SU-DHL-6 (cell line): ENCODE data around the gene TOP3A.

Source experiments
- H2AFZ ChIP-seq: fragments of 200-600 bp; sonication (generic); 2 replicates; pipeline ENCODE4 v1.6.1; 2014; ENCODE audit warnings: low read depth, mild to moderate bottlenecking, moderate library complexity, mixed read lengths, antibody characterized with exemption, low read length; ENCODE audit not compliant: severe bottlenecking
- H3F3A ChIP-seq: fragments of 200-600 bp; shearing (Covaris generic); 2 replicates; pipeline ENCODE4 v1.6.0; 2016; ENCODE audit warnings: antibody characterized with exemption, mild to moderate bottlenecking; ENCODE audit not compliant: insufficient read depth
- H3K27ac ChIP-seq: fragments of 200-600 bp; sonication (generic); 2 replicates; pipeline ENCODE4 v1.5.1; 2016; ENCODE audit warnings: low read depth, mild to moderate bottlenecking, low read length, moderate library complexity, mixed read lengths
- H3K27me3 ChIP-seq: fragments of 200-600 bp; sonication (generic), shearing (Covaris generic); 2 replicates; pipeline ENCODE4 v1.6.0; 2014; ENCODE audit warnings: mild to moderate bottlenecking, low read length
- H3K36me3 ChIP-seq: fragments of 200-600 bp; sonication (generic); 2 replicates; pipeline ENCODE4 v1.6.1; 2014; ENCODE audit warnings: mild to moderate bottlenecking, low read length, mixed read lengths
- H3K4me2 ChIP-seq: fragments of 300-600, 200-600 bp; shearing (Covaris generic), sonication (generic); 2 replicates; pipeline ENCODE4 v1.6.0; 2014; ENCODE audit warnings: low read length, low read depth, mild to moderate bottlenecking; ENCODE audit not compliant: poor library complexity, severe bottlenecking
- H3K4me3 ChIP-seq: fragments of 200-600 bp; sonication (generic); 2 replicates; pipeline ENCODE4 v1.5.1; 2014; ENCODE audit warnings: antibody characterized with exemption, low read length, mild to moderate bottlenecking, mixed read lengths; ENCODE audit not compliant: insufficient read depth, poor library complexity, severe bottlenecking
- H3K79me2 ChIP-seq: fragments of 200-600 bp; sonication (generic); 2 replicates; pipeline ENCODE4 v1.6.1; 2014; ENCODE audit warnings: mild to moderate bottlenecking, low read length, moderate library complexity; ENCODE audit not compliant: insufficient read depth
- H3K9ac ChIP-seq: fragments of 200-600 bp; sonication (generic); 2 replicates; pipeline ENCODE4 v1.7.0; 2014; ENCODE audit warnings: mild to moderate bottlenecking, low read length
- H3K9me2 ChIP-seq: fragments of 200-600 bp; sonication (generic); replicated peaks from 2 replicates; pipeline ENCODE4 v1.6.1; 2014; ENCODE audit warnings: low read length; ENCODE audit not compliant: insufficient read depth
- H3K9me3 ChIP-seq: fragments of 200-600 bp; sonication (generic); 2 replicates; pipeline ENCODE4 v1.6.1; 2014; ENCODE audit warnings: low read length, mixed read lengths; ENCODE audit not compliant: insufficient read depth
- H4K20me1 ChIP-seq: fragments of 200-600 bp; sonication (generic); 2 replicates; pipeline ENCODE4 v1.6.1; 2014; ENCODE audit warnings: low read depth, mild to moderate bottlenecking, antibody characterized with exemption, low read length, moderate library complexity, mixed read lengths
- EZH2phosphoT487 ChIP-seq: fragments of 200-600 bp; sonication (generic), shearing (Covaris generic); conservative IDR thresholded peaks from 2 replicates; pipeline ENCODE4 v1.6.1; 2018; ENCODE audit warnings: mild to moderate bottlenecking, antibody characterized with exemption, low read length, moderate library complexity, mixed read lengths
- TF ChIP-seq, protein P1 (sequence below): fragments of 200-600 bp; sonication (generic); IDR thresholded peaks from one replicate; pipeline ENCODE4 v1.5.1; 2017; ENCODE audit warnings: antibody characterized with exemption, mild to moderate bottlenecking, low read length, moderate library complexity; ENCODE audit not compliant: insufficient read depth, poor library complexity, severe bottlenecking

Gene TOP3A

DNA sequence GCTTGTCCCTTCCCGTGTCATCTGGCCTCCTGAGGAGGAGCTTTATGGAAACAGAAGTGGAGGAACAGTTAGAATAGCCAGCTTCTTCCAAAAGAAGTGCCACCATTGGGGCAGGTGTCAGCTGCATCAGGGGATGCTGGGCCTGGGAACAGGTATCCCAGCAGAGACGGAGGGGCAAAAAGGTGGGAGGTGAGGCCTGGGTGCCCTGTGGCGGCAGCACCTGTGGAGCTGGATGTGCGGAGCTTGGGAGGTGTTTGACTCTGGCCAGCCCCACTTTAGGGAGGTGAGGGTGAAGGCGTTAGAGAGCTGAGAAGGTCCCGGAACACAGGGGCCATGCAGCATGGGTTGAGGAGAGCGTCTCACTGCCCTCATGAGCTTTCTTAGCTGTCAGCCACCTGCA is 5.5 kb upstream of the TOP3A start:
- Histone ChIP-seq H4K20me1 (no peaks in the 10 kb centered on the region), H2AFZ (no peak overlapping the region), H3K4me3 (no peak overlapping the region), H3K36me3 (no peaks in the 10 kb centered on the region), H3K27me3 (no peaks in the 10 kb centered on the region), H3K9ac (no peak overlapping the region), H3K4me2 (no peak overlapping the region), H3K9me3 (no peaks in the 10 kb centered on the region), H3K9me2 (no peaks in the 10 kb centered on the region), H3K79me2 (peaks cover 28% of the 10 kb centered on the region), H3F3A (no peaks in the 10 kb centered on the region), H3K27ac (no peak overlapping the region)
- TF ChIP-seq EZH2phosphoT487 = no peak
- TF ChIP-seq, protein P1, sequence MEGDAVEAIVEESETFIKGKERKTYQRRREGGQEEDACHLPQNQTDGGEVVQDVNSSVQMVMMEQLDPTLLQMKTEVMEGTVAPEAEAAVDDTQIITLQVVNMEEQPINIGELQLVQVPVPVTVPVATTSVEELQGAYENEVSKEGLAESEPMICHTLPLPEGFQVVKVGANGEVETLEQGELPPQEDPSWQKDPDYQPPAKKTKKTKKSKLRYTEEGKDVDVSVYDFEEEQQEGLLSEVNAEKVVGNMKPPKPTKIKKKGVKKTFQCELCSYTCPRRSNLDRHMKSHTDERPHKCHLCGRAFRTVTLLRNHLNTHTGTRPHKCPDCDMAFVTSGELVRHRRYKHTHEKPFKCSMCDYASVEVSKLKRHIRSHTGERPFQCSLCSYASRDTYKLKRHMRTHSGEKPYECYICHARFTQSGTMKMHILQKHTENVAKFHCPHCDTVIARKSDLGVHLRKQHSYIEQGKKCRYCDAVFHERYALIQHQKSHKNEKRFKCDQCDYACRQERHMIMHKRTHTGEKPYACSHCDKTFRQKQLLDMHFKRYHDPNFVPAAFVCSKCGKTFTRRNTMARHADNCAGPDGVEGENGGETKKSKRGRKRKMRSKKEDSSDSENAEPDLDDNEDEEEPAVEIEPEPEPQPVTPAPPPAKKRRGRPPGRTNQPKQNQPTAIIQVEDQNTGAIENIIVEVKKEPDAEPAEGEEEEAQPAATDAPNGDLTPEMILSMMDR = no peak

DNA sequence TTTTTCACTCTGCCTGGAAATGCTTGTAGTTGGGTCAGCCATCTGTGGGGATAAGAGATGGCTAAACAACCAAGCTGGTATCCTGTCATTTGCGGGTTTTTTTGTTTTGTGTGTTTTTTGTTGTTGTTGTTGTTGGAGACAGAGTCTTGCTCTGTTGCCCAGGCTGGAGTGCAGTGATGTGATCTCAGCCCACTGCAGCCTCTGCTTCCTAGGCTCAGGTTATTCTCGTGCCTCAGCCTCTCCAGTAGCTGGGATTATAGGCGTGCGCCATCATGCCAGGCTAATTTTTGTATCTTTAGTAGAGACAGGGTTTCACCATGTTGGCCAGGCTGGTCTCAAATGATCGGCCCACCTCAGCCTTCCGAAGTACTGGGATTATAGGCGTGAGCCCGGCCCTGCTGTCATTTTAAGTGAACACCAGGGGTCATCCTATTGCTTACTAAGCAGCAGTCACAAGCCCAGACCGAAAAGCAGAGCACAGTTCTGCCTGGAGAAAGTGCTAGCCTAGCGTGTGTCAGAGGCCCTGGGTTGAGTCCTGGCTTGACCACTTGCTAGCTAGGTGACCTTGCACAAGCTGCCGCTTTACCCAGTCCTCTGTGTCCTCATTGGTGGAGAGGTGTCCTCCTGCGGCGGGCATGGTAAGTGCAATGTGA is 4.9 kb upstream of the TOP3A start:
- Histone ChIP-seq H3K36me3 (no peaks in the 10 kb centered on the region), H3K27ac (no peak overlapping the region), H3K4me2 (no peak overlapping the region), H4K20me1 (no peaks in the 10 kb centered on the region), H3K9ac (no peak overlapping the region), H3K79me2 (peaks cover 30% of the 10 kb centered on the region), H3K4me3 (no peak overlapping the region), H3K27me3 (no peaks in the 10 kb centered on the region), H3K9me3 (no peaks in the 10 kb centered on the region), H3F3A (no peaks in the 10 kb centered on the region), H2AFZ (no peak overlapping the region), H3K9me2 (no peaks in the 10 kb centered on the region)
- no peak for TF ChIP-seq EZH2phosphoT487
- TF ChIP-seq, protein P1 = no peak

DNA sequence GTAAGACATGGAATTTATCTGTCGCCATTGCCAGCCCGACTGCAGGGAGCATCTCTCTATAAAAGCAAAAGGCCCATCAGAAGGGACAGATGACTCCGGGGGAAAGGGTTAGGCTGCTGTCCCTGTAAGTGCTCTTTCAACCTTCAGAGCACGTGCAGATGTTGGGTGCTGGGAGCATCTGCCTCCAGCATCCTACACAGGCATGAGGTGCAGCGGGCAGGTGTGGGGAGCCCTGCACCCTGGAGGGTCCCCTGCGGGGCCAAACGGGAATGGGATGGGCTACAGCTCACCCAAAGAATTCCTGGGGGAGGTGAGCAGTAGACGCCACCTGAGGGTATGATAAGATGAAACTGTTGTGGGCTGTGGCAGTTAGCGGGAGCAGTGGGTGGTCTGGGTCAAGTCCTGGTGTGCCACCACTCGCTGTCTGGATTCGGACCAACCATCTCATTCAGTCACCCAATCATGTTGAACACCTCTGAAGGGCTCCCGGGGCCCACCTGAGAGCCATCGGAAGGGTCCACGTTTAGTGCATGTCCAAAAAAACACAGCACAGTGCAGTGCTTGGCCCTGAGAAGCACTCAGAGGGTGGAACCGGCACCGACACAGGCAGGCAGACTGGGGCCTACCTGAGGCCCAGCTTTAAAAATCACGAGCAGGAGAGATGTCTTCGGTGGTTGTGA is 4.1 kb upstream of the TOP3A start:
- Histone ChIP-seq H3K27ac (no peak overlapping the region), H3K9me3 (no peaks in the 10 kb centered on the region), H3K36me3 (no peaks in the 10 kb centered on the region), H3K27me3 (no peaks in the 10 kb centered on the region), H3K9me2 (no peaks in the 10 kb centered on the region), H3K9ac (no peak overlapping the region), H3K4me3 (no peak overlapping the region), H4K20me1 (no peaks in the 10 kb centered on the region), H3K4me2 (no peak overlapping the region), H2AFZ (no peak overlapping the region), H3K79me2 (peaks cover 36% of the 10 kb centered on the region), H3F3A (no peaks in the 10 kb centered on the region)
- no peak for TF ChIP-seq EZH2phosphoT487
- TF ChIP-seq, protein P1 = no peak
